ENCODE data around the gene GLYATL1.
A peak's percentile ranks its signal among the peaks of the same experiment; 100 is the strongest.

Gene GLYATL1

GRCh38 chr11:58939277-58939676 is at the start of gene GLYATL1:
Gene GLYATL1 (plus strand): TSS chr11:58939488. CDS start chr11:58947088, 7,600 bp downstream.
- DNase-seq, result no peak

- no peak for DNase-seq
Observed at GRCh38 chr11:58893899-58894298, 45.4 kb upstream of the GLYATL1 start.

GRCh38 chr11:58898106-58898505 is 41.2 kb upstream of the GLYATL1 start:
- no peak for DNase-seq

- peak; percentile 92 for DNase-seq
Observed at GRCh38 chr11:58900479-58901420, 38.5 kb upstream of the GLYATL1 start.

GRCh38 chr11:58902881-58903280 is 36.4 kb upstream of the GLYATL1 start:
- no peak for DNase-seq

- DNase-seq, result peak; percentile 93
Observed at GRCh38 chr11:58905011-58905720, 34.1 kb upstream of the GLYATL1 start.

GRCh38 chr11:58905721-58906547 is 33.4 kb upstream of the GLYATL1 start:
- peak; percentile 94 for DNase-seq

- no peak for DNase-seq
Observed at GRCh38 chr11:58907780-58908179, 31.5 kb upstream of the GLYATL1 start.

- DNase-seq, result no peak
Observed at GRCh38 chr11:58912124-58912523, 27.2 kb upstream of the GLYATL1 start.

- DNase-seq, result no peak
Observed at GRCh38 chr11:58913685-58914084, 25.6 kb upstream of the GLYATL1 start.

GRCh38 chr11:58914821-58915543 is 24.3 kb upstream of the GLYATL1 start:
- no peak for DNase-seq

GRCh38 chr11:58916637-58917036 is 22.7 kb upstream of the GLYATL1 start:
- no peak for DNase-seq

GRCh38 chr11:58917159-58917783 is 22.0 kb upstream of the GLYATL1 start:
- no peak for DNase-seq

GRCh38 chr11:58919561-58919960 is 19.7 kb upstream of the GLYATL1 start:
- no peak for DNase-seq

- no peak for DNase-seq
Observed at GRCh38 chr11:58919980-58920379, 19.3 kb upstream of the GLYATL1 start.

- no peak for DNase-seq
Observed at GRCh38 chr11:58921778-58922390, 17.4 kb upstream of the GLYATL1 start.

- no peak for DNase-seq
Observed at GRCh38 chr11:58922479-58922878, 16.8 kb upstream of the GLYATL1 start.

GRCh38 chr11:58923300-58923788 is 15.9 kb upstream of the GLYATL1 start:
- peak; percentile 25 for DNase-seq

- DNase-seq, result no peak
Observed at GRCh38 chr11:58924230-58924629, 15.1 kb upstream of the GLYATL1 start.

- no peak for DNase-seq
Observed at GRCh38 chr11:58926251-58926650, 13.0 kb upstream of the GLYATL1 start.

- no peak for DNase-seq
Observed at GRCh38 chr11:58926695-58927094, 12.6 kb upstream of the GLYATL1 start.
